KOPT-K1 (cell line): Measurements from ENCODE around the gene GZF1.
A peak's percentile ranks its signal among the peaks of the same experiment; 100 is the strongest.

Experiments used
- H3K27ac ChIP-seq: fragments of 200-600 bp; sonication (generic); 2 replicates; pipeline ENCODE4 v1.5.1; 2016; ENCODE audit warnings: antibody characterized with exemption, mild to moderate bottlenecking, low read depth, low read length; ENCODE audit not compliant: poor library complexity, severe bottlenecking
- H3K36me3 ChIP-seq: fragments of 200-600 bp; sonication (generic); 2 replicates; pipeline ENCODE4 v1.5.1; 2017; ENCODE audit warnings: antibody characterized with exemption, mild to moderate bottlenecking, low read length, moderate library complexity; ENCODE audit not compliant: insufficient read depth
- H3K9me3 ChIP-seq: fragments of 200-600 bp; sonication (generic); 2 replicates; pipeline ENCODE4 v1.5.1; 2017; ENCODE audit warnings: antibody characterized with exemption, low read length, mild to moderate bottlenecking; ENCODE audit not compliant: insufficient read depth, poor library complexity, severe bottlenecking

Gene GZF1

GRCh38 chr20:23419995-23420901 lies 58.3 kb downstream of the GZF1 start:
- no peaks in the 10 kb centered on the region for H3K9me3 ChIP-seq
- peak overlapping the region; percentile 74 for H3K27ac ChIP-seq
- no peaks in the 10 kb centered on the region for H3K36me3 ChIP-seq

- Histone ChIP-seq H3K36me3 (no peaks in the 10 kb centered on the region), H3K9me3 (no peaks in the 10 kb centered on the region), H3K27ac (peak within 1 kb of the TSS; percentile 74)
These were observed 59.3 kb downstream of the GZF1 start, which contains the start of gene NAPB for GRCh38 chr20:23420943-23421931. Gene NAPB, minus strand, starts transcription at chr20:23421488. Its CDS starts 86 bp downstream, at chr20:23421402.
